ENCODE data around the gene CAPZA1. TPM values are rescaled to one million over a fixed set of nuclear protein-coding genes. Genes with fewer than 3 reads are reported as not detected.

Gene CAPZA1
- total and polyA plus RNA-seq, 4 donors, result 28.6 to 74.8 (median 48.9) TPM

DNA sequence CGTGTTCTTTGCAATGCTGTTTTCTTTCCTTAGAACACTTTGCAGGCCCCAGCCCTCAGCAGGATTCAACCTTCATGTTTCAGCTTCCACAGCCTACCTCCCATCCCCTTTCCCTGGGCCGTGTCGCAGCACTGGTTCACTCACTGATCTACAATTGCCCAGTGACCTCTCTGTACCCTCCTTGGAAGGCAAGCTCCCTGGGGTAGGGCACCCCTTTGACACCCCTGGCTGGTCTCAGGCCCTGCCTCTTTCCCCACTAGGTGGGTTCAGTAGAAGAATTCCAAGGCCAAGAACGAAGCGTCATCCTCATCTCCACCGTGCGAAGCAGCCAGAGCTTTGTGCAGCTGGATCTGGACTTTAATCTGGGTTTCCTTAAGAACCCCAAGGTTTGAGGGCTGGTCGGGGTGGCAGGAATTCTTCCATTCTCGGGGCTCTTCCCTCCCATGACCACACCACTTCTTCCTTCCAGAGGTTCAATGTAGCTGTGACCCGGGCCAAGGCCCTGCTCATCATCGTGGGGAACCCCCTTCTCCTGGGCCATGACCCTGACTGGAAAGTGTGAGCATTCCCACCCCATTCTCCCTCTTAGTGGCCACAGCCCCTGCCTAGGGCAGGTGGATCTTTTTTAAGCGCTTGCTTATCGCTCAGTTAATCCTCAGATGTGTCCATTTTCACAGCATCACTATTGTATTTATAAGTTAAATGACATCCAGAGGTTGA lies 80.0 kb downstream of the CAPZA1 start:
- 74% methylated on average over 13 of the region's 13 CpGs for WGBS

DNA sequence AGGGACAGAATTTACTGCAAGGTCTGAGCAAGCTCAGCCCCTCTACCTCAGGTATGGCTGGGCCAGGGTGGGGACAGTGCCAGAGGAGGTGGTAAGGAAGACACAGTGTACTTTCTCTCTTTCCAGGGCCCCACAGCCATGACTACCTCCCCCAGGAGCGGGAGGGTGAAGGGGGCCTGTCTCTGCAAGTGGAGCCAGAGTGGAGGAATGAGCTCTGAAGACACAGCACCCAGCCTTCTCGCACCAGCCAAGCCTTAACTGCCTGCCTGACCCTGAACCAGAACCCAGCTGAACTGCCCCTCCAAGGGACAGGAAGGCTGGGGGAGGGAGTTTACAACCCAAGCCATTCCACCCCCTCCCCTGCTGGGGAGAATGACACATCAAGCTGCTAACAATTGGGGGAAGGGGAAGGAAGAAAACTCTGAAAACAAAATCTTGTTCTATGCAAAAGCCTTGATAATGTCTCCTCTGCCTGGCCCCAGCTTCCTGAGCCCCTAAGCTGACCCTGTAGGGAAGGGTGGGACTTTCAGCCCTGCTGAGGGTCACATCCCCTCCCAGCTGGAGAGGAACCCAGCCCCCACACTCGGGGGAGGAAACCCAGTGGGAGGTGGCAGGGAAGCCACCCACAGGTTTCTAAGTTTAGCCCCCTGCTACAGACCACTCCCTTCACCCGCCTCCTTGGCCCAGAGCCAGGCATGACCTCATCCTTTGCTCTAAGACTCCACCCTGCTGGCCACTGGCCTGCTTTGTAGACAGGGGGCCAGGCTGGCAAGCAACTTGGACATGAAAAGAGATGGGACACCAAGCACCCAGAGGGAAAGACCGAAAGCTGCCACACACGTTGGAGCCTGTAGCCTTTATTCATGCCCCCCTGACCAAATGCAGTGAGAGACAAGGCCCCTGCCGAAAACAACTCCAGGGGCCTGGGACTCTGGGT lies 80.9 kb downstream of the CAPZA1 start:
- peaks cover 21 to 56% (median 44%) of the 10 kb centered on the region in 4 donors for H3K4me1 ChIP-seq (ENCODE audit: control insufficient read depth in 4 of 4, insufficient read depth in 4 of 4, low read length in 3 of 4)

More for the DNA sequence above, 80.0 kb downstream of the CAPZA1 start:
- no peak overlapping the region for H3K4me3 ChIP-seq (ENCODE audit: low read depth in 1 of 3, low read length in 3 of 3)
- peak overlapping the region in 1 of 2 donors; percentile 22 for H3K9ac ChIP-seq (ENCODE audit: low read depth in 1 of 2, low read length in 2 of 2)
- no peak for TF ChIP-seq RAD21 (IDR thresholded peaks at IDR 0.05)
- TF ChIP-seq HNF4A (conservative IDR thresholded peaks at IDR 0.05), result no peak
- TF ChIP-seq, protein P1, sequence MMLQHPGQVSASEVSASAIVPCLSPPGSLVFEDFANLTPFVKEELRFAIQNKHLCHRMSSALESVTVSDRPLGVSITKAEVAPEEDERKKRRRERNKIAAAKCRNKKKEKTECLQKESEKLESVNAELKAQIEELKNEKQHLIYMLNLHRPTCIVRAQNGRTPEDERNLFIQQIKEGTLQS (IDR thresholded peaks at IDR 0.05), result no peak
- no peak for TF ChIP-seq YY1 (IDR thresholded peaks at IDR 0.05)
- no peak for TF ChIP-seq TAF1 (conservative IDR thresholded peaks at IDR 0.05)
- TF ChIP-seq JUND (IDR thresholded peaks at IDR 0.05), result no peak
- no peak for TF ChIP-seq EGR1 (IDR thresholded peaks at IDR 0.05; ENCODE audit: low read depth in 2 of 2)
- TF ChIP-seq FOXA2 (IDR thresholded peaks at IDR 0.05), result no peak
- TF ChIP-seq, protein P2, sequence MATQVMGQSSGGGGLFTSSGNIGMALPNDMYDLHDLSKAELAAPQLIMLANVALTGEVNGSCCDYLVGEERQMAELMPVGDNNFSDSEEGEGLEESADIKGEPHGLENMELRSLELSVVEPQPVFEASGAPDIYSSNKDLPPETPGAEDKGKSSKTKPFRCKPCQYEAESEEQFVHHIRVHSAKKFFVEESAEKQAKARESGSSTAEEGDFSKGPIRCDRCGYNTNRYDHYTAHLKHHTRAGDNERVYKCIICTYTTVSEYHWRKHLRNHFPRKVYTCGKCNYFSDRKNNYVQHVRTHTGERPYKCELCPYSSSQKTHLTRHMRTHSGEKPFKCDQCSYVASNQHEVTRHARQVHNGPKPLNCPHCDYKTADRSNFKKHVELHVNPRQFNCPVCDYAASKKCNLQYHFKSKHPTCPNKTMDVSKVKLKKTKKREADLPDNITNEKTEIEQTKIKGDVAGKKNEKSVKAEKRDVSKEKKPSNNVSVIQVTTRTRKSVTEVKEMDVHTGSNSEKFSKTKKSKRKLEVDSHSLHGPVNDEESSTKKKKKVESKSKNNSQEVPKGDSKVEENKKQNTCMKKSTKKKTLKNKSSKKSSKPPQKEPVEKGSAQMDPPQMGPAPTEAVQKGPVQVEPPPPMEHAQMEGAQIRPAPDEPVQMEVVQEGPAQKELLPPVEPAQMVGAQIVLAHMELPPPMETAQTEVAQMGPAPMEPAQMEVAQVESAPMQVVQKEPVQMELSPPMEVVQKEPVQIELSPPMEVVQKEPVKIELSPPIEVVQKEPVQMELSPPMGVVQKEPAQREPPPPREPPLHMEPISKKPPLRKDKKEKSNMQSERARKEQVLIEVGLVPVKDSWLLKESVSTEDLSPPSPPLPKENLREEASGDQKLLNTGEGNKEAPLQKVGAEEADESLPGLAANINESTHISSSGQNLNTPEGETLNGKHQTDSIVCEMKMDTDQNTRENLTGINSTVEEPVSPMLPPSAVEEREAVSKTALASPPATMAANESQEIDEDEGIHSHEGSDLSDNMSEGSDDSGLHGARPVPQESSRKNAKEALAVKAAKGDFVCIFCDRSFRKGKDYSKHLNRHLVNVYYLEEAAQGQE (IDR thresholded peaks at IDR 0.05), result no peak
- TF ChIP-seq NR2F2 (IDR thresholded peaks at IDR 0.05), result no peak
- TF ChIP-seq, protein P3, sequence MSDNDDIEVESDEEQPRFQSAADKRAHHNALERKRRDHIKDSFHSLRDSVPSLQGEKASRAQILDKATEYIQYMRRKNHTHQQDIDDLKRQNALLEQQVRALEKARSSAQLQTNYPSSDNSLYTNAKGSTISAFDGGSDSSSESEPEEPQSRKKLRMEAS (IDR thresholded peaks at IDR 0.05), result no peak
- peak overlapping the region; percentile 74 to 75 for H3K27ac ChIP-seq (ENCODE audit: low read depth in 1 of 2, low read length in 2 of 2)
- peaks cover 21 to 46% (median 39%) of the 10 kb centered on the region in 4 donors for H3K4me1 ChIP-seq (ENCODE audit: control insufficient read depth in 4 of 4, insufficient read depth in 4 of 4, low read length in 3 of 4)
- H3K9me3 ChIP-seq (ENCODE audit: control insufficient read depth in 4 of 4, low read length in 3 of 4), result no peaks in the 10 kb centered on the region
- H3K36me3 ChIP-seq (ENCODE audit: control insufficient read depth in 4 of 4, insufficient read depth in 3 of 4, low read depth in 1 of 4, low read length in 3 of 4), result peaks cover 2 to 20% (median 6%) of the 10 kb centered on the region in 4 donors
- no peaks in the 10 kb centered on the region for H3K27me3 ChIP-seq (ENCODE audit: control insufficient read depth in 4 of 4, insufficient read depth in 4 of 4, low read length in 3 of 4)
- DNase-seq (ENCODE audit: low spot score), result no peak

More for the DNA sequence above, 80.9 kb downstream of the CAPZA1 start:
- peak overlapping the region in 1 of 2 donors; percentile 47 for H3K9ac ChIP-seq (ENCODE audit: low read depth in 1 of 2, low read length in 2 of 2)
- WGBS, result 42% methylated on average over 7 of the region's 7 CpGs
- peak; percentile 98 for DNase-seq (ENCODE audit: low spot score)
- H3K4me3 ChIP-seq (ENCODE audit: low read depth in 1 of 3, low read length in 3 of 3), result no peak overlapping the region
- H3K36me3 ChIP-seq (ENCODE audit: control insufficient read depth in 4 of 4, insufficient read depth in 3 of 4, low read depth in 1 of 4, low read length in 3 of 4), result peaks cover under 1 to 10% (median 4%) of the 10 kb centered on the region in 4 donors
- no peaks in the 10 kb centered on the region for H3K27me3 ChIP-seq (ENCODE audit: control insufficient read depth in 4 of 4, insufficient read depth in 4 of 4, low read length in 3 of 4)
- peak overlapping the region; percentile 74 to 75 for H3K27ac ChIP-seq (ENCODE audit: low read depth in 1 of 2, low read length in 2 of 2)
- TF ChIP-seq HNF4G (IDR thresholded peaks at IDR 0.05), result no peak
- TF ChIP-seq, protein P1 (IDR thresholded peaks at IDR 0.05), result peak; percentile 47
- peak; percentile 49 to 62 for TF ChIP-seq RXRA (IDR thresholded peaks at IDR 0.05)
- TF ChIP-seq EGR1 (IDR thresholded peaks at IDR 0.05; ENCODE audit: low read depth in 2 of 2), result no peak
- TF ChIP-seq, protein P4, sequence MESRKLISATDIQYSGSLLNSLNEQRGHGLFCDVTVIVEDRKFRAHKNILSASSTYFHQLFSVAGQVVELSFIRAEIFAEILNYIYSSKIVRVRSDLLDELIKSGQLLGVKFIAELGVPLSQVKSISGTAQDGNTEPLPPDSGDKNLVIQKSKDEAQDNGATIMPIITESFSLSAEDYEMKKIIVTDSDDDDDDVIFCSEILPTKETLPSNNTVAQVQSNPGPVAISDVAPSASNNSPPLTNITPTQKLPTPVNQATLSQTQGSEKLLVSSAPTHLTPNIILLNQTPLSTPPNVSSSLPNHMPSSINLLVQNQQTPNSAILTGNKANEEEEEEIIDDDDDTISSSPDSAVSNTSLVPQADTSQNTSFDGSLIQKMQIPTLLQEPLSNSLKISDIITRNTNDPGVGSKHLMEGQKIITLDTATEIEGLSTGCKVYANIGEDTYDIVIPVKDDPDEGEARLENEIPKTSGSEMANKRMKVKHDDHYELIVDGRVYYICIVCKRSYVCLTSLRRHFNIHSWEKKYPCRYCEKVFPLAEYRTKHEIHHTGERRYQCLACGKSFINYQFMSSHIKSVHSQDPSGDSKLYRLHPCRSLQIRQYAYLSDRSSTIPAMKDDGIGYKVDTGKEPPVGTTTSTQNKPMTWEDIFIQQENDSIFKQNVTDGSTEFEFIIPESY (IDR thresholded peaks at IDR 0.05), result no peak
- TF ChIP-seq NR2F2 (IDR thresholded peaks at IDR 0.05), result peak; percentile 96
- TF ChIP-seq JUND (IDR thresholded peaks at IDR 0.05), result peak; percentile 92 to 97
- TF ChIP-seq, protein P2 (IDR thresholded peaks at IDR 0.05), result peak; percentile 10
- no peak for TF ChIP-seq HNF4A (conservative IDR thresholded peaks at IDR 0.05)
- TF ChIP-seq SP1 (IDR thresholded peaks at IDR 0.05), result peak; percentile 71
- no peak for TF ChIP-seq TAF1 (conservative IDR thresholded peaks at IDR 0.05)
- no peak for TF ChIP-seq FOXA1 (IDR thresholded peaks at IDR 0.05)
- H3K9me3 ChIP-seq (ENCODE audit: control insufficient read depth in 4 of 4, low read length in 3 of 4), result no peaks in the 10 kb centered on the region
